OCI-LY1 (cell line): ENCODE measurements around the gene DPP7.

Source experiments
- EZH2 ChIP-seq: fragments of 200-600 bp; sonication (generic), shearing (Covaris generic); IDR thresholded peaks from 2 replicates; pipeline ENCODE4 v1.8.0; 2017; ENCODE audit warnings: borderline replicate concordance, mixed run types, mild to moderate bottlenecking, antibody characterized with exemption, low read length, moderate library complexity, mixed read lengths
- TF ChIP-seq, protein P1 (sequence below): fragments of 200-600 bp; sonication (generic), shearing (Covaris generic); IDR thresholded peaks from 2 replicates; pipeline ENCODE4 v1.5.1; 2017; ENCODE audit warnings: mild to moderate bottlenecking, antibody characterized with exemption, low read length, moderate library complexity, mixed read lengths

DNA sequence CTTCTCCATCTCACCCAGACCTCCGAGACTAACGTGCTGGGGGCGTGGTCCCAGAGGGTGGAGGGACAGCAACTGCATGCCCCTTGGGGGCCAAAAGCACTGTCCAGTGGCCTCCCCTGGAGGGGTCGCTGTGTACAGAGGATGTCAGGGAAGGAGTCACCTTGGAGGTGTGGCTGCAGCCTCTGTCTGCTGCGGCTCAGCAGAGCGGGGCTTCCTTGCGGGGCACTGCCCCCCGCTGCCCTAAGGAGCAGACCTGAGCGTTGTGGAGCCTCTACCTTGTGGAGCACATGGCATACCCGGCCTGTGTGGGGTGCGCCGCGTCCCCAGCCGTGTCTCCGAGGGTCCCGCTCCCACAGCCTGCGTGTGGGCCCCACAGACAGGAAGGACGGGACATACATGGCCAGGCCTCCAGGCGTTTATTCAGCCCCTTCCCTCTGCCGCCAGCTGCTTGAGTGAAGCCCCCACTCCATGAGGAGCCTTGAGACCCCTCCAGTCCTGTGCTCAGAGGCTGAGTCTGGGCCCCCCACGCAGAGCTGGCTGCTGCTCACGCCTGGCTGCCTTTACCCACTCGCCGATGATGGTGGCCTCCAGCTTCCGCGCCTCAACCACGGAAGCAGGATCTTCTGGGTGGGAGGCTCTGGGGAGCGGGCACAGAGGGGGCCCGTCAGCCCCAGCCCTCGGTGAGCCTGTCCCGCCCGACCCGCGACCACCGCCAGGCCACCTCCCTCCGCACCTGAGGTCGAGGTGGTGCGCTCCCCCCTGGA, 4.2 kb downstream of the DPP7 start:
- TF ChIP-seq, protein P1, sequence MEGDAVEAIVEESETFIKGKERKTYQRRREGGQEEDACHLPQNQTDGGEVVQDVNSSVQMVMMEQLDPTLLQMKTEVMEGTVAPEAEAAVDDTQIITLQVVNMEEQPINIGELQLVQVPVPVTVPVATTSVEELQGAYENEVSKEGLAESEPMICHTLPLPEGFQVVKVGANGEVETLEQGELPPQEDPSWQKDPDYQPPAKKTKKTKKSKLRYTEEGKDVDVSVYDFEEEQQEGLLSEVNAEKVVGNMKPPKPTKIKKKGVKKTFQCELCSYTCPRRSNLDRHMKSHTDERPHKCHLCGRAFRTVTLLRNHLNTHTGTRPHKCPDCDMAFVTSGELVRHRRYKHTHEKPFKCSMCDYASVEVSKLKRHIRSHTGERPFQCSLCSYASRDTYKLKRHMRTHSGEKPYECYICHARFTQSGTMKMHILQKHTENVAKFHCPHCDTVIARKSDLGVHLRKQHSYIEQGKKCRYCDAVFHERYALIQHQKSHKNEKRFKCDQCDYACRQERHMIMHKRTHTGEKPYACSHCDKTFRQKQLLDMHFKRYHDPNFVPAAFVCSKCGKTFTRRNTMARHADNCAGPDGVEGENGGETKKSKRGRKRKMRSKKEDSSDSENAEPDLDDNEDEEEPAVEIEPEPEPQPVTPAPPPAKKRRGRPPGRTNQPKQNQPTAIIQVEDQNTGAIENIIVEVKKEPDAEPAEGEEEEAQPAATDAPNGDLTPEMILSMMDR: no peak
- TF ChIP-seq EZH2: no peak
